Astrocyte (in vitro differentiated cells and primary cell): ENCODE results near the gene TBC1D9.

Experiments
- CTCF ChIP-seq: IDR thresholded peaks from 2 replicates; pipeline ENCODE4 v1.5.1; 2011; ENCODE audit warnings: low read depth, mild to moderate bottlenecking, inconsistent platforms, low read length, moderate library complexity; ENCODE audit not compliant: insufficient read depth
- EZH2 ChIP-seq: IDR thresholded peaks from 2 replicates; pipeline ENCODE4 v1.6.1; 2012; ENCODE audit warnings: mild to moderate bottlenecking, low read length, inconsistent platforms; ENCODE audit not compliant: insufficient read depth

DNA sequence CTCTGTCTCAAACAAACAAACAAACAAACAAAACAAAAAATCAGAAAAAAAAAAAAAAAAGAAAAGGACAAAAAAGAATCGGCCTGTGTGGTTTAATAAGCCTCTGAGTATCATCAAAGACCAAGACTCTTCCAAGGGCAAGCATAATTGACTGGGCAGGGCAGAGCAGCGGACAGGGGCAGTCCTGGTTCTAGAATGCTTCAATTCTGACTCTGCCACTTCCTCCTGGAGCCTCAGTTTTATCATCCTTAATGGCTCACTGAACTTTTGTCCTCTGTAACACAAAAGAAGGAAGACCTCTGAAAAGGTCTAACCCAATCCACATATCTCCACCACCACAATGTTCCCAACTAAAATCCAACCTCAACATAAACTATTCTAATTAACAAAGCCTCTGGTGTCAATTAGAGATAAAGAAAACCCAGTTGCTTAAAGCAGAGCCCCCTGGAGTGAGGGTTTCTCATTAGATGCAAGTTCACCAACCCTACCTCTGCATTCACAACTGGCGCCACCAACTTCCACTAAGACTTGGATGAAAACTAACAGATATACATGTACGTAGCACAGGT, 51.7 kb downstream of the TBC1D9 start:
- TF ChIP-seq CTCF: no peak
- no peak for TF ChIP-seq EZH2
